ENCODE results near the gene NDUFS7.

The NDUFS7 gene

GRCh38 chr19:1383312-1384084, at the start of gene NDUFS7:
NDUFS7 (plus strand) TSS chr19:1383907; CDS start chr19:1383927, 20 bp downstream.
- peak; percentile 78 for DNase-seq (ENCODE audit: low spot score)

GRCh38 chr19:1336079-1336684, 47.5 kb upstream of the NDUFS7 start:
- DNase-seq (ENCODE audit: low spot score), result no peak

GRCh38 chr19:1340681-1341469, 42.8 kb upstream of the NDUFS7 start:
- DNase-seq (ENCODE audit: low spot score), result no peak

GRCh38 chr19:1343041-1343440, 40.7 kb upstream of the NDUFS7 start:
- no peak for DNase-seq (ENCODE audit: low spot score)

- DNase-seq (ENCODE audit: low spot score), result no peak
Measured at GRCh38 chr19:1349211-1349610, 34.5 kb upstream of the NDUFS7 start.

- DNase-seq (ENCODE audit: low spot score), result no peak
Measured at GRCh38 chr19:1350867-1351266, 32.8 kb upstream of the NDUFS7 start.

- no peak for DNase-seq (ENCODE audit: low spot score)
Measured at GRCh38 chr19:1351381-1351851, 32.3 kb upstream of the NDUFS7 start.

GRCh38 chr19:1353144-1353543, 30.6 kb upstream of the NDUFS7 start:
- DNase-seq (ENCODE audit: low spot score), result no peak

- peak; percentile 63 for DNase-seq (ENCODE audit: low spot score)
Measured at GRCh38 chr19:1354970-1355567, 28.6 kb upstream of the NDUFS7 start.

- peak; percentile 40 for DNase-seq (ENCODE audit: low spot score)
Measured at GRCh38 chr19:1355568-1356507, 27.9 kb upstream of the NDUFS7 start.

- DNase-seq (ENCODE audit: low spot score), result no peak
Measured at GRCh38 chr19:1356508-1356865, 27.2 kb upstream of the NDUFS7 start.

- no peak for DNase-seq (ENCODE audit: low spot score)
Measured at GRCh38 chr19:1357531-1358109, 26.1 kb upstream of the NDUFS7 start.

- DNase-seq (ENCODE audit: low spot score), result no peak
Measured at GRCh38 chr19:1360126-1360817, 23.4 kb upstream of the NDUFS7 start.

GRCh38 chr19:1360818-1361461, 22.8 kb upstream of the NDUFS7 start:
- no peak for DNase-seq (ENCODE audit: low spot score)

- no peak for DNase-seq (ENCODE audit: low spot score)
Measured at GRCh38 chr19:1361601-1362386, 21.9 kb upstream of the NDUFS7 start.

GRCh38 chr19:1362387-1363257, 21.1 kb upstream of the NDUFS7 start:
- DNase-seq (ENCODE audit: low spot score), result no peak

GRCh38 chr19:1363599-1363998, 20.1 kb upstream of the NDUFS7 start:
- no peak for DNase-seq (ENCODE audit: low spot score)
